ENCODE data around the gene ZNF248. TPM values are rescaled to one million over a fixed set of nuclear protein-coding genes. Genes with fewer than 3 reads are reported as not detected.

ZNF248 gene
- total RNA-seq, 1 experiment from 2014 or later, result 17.6 TPM

- intact Hi-C loops (cut with micrococcal nuclease; ENCODE audit: unreplicated experiment), result no loop called here
- no peak overlapping the region for H3K27ac Mint-ChIP-seq (ENCODE audit: unreplicated experiment)
- no peaks in the 10 kb centered on the region for H3K27me3 ChIP-seq (replicated peaks; ENCODE audit: control insufficient read depth, insufficient read depth, low read length)
- DNase-seq, result no peak
- no peak overlapping the region for H3K4me3 ChIP-seq (ENCODE audit: low read depth, low read length)
- no peak overlapping the region for H3K4me3 Mint-ChIP-seq (ENCODE audit: unreplicated experiment)
- peaks cover 5% of the 10 kb centered on the region; the same call in 1 of the 2 replicates for H3K36me3 ChIP-seq (ENCODE audit: control insufficient read depth, insufficient read depth, low read length)
- H3K4me1 Mint-ChIP-seq (ENCODE audit: low read depth, unreplicated experiment), result no peaks in the 10 kb centered on the region
- no peak for TF ChIP-seq CTCF (IDR thresholded peaks at IDR 0.05; ENCODE audit: insufficient read depth in 1 of 2, low read depth in 1 of 2, low read length in 1 of 2, severe bottlenecking in 1 of 2, unreplicated experiment in 1 of 2)
- no TSS peak for BruUV-seq (replicated peaks)
- CTCF ChIA-PET, result no interaction called here
- 0 out of 2 replicates have a peak, but pooled peaks cover 4% of the 10 kb centered on the region for H3K4me1 ChIP-seq
- POLR2A ChIA-PET, result no interaction called here
- H3K36me3 Mint-ChIP-seq (ENCODE audit: insufficient read depth, unreplicated experiment), result peaks cover 58% of the 10 kb centered on the region
- H3K9me3 ChIP-seq, result 0 out of 2 replicates have a peak, but pooled peaks cover 4% of the 10 kb centered on the region
- H3K9me3 Mint-ChIP-seq (ENCODE audit: unreplicated experiment), result peaks cover 51% of the 10 kb centered on the region
- H3K27me3 Mint-ChIP-seq (ENCODE audit: insufficient read depth, unreplicated experiment), result no peaks in the 10 kb centered on the region
These were observed 18.2 kb downstream of the ZNF248 start for GRCh38 chr10:37839243-37839642.

GRCh38 chr10:37831495-37832333 is 25.7 kb downstream of the ZNF248 start:
- ChIA-PET CTCF (no interaction called here), POLR2A (no interaction called here)
- no peak for TF ChIP-seq CTCF (IDR thresholded peaks at IDR 0.05; ENCODE audit: insufficient read depth in 1 of 2, low read depth in 1 of 2, low read length in 1 of 2, severe bottlenecking in 1 of 2, unreplicated experiment in 1 of 2)
- H3K9me3 ChIP-seq, result peaks cover 23% of the 10 kb centered on the region
- DNase-seq, result no peak
- Mint-ChIP-seq H3K27me3 (ENCODE audit: insufficient read depth, unreplicated experiment) (no peaks in the 10 kb centered on the region), H3K4me3 (ENCODE audit: unreplicated experiment) (no peak overlapping the region), H3K27ac (ENCODE audit: unreplicated experiment) (no peak overlapping the region), H3K9me3 (ENCODE audit: unreplicated experiment) (peaks cover 87% of the 10 kb centered on the region), H3K4me1 (ENCODE audit: low read depth, unreplicated experiment) (no peaks in the 10 kb centered on the region), H3K36me3 (ENCODE audit: insufficient read depth, unreplicated experiment) (peaks cover 72% of the 10 kb centered on the region)
- peaks cover 18% of the 10 kb centered on the region for H3K36me3 ChIP-seq (ENCODE audit: control insufficient read depth, insufficient read depth, low read length)
- H3K4me3 ChIP-seq (ENCODE audit: low read depth, low read length), result no peak overlapping the region
- BruUV-seq (replicated peaks), result no TSS peak
- intact Hi-C loops (cut with micrococcal nuclease; ENCODE audit: unreplicated experiment), result no loop called here
- H3K27me3 ChIP-seq (replicated peaks; ENCODE audit: control insufficient read depth, insufficient read depth, low read length), result no peaks in the 10 kb centered on the region
- H3K4me1 ChIP-seq, result no peaks in the 10 kb centered on the region

DNA sequence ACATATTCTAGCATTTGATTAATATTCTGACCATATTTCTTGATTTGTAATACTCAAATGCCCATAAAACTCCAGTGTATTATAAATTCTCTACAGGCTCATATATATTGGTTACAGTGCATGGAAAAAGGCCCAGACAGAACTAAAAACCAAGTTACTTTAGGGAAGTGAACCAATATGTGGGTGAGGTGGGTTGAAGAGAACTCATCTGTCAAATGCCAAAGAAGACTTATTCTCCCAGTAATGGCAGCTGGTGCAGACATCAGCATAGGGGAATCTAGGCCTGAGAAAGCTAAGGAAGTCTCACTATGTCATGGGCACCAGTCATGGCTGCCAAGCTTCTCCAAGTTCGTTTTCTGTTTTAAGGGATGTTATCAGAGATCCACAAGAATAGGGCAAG is 30.6 kb downstream of the ZNF248 start:
- peaks cover 48% of the 10 kb centered on the region for H3K9me3 Mint-ChIP-seq (ENCODE audit: unreplicated experiment)
- DNase-seq, result no peak
- Histone ChIP-seq H3K36me3 (ENCODE audit: control insufficient read depth, insufficient read depth, low read length) (peaks cover 6% of the 10 kb centered on the region), H3K4me3 (ENCODE audit: low read depth, low read length) (no peak overlapping the region), H3K9me3 (peaks cover 16% of the 10 kb centered on the region), H3K27me3 (replicated peaks; ENCODE audit: control insufficient read depth, insufficient read depth, low read length) (no peaks in the 10 kb centered on the region), H3K4me1 (0 out of 2 replicates have a peak, but pooled peaks cover 1% of the 10 kb centered on the region)
- no peaks in the 10 kb centered on the region for H3K4me1 Mint-ChIP-seq (ENCODE audit: low read depth, unreplicated experiment)
- no peaks in the 10 kb centered on the region for H3K27me3 Mint-ChIP-seq (ENCODE audit: insufficient read depth, unreplicated experiment)
- no peak for TF ChIP-seq CTCF (IDR thresholded peaks at IDR 0.05; ENCODE audit: insufficient read depth in 1 of 2, low read depth in 1 of 2, low read length in 1 of 2, severe bottlenecking in 1 of 2, unreplicated experiment in 1 of 2)
- ChIA-PET POLR2A (no interaction called here), CTCF (no interaction called here)
- no peak overlapping the region for H3K4me3 Mint-ChIP-seq (ENCODE audit: unreplicated experiment)
- intact Hi-C loops (cut with micrococcal nuclease; ENCODE audit: unreplicated experiment), result no loop called here
- BruUV-seq (replicated peaks), result no TSS peak
- peaks cover 38% of the 10 kb centered on the region for H3K36me3 Mint-ChIP-seq (ENCODE audit: insufficient read depth, unreplicated experiment)
- no peak overlapping the region for H3K27ac Mint-ChIP-seq (ENCODE audit: unreplicated experiment)

Data from Caco-2 (cell line).